ENCODE measurements around the gene STRN4.
A peak's percentile ranks its signal among the peaks of the same experiment; 100 is the strongest.
"Not testable (repeated sequence)": the region's sequence is repeated elsewhere in the genome, so short reads cannot be mapped to it uniquely, and the experiment has no call there.

Gene STRN4

GRCh38 chr19:46772170-46773017, 26.1 kb upstream of the STRN4 start:
- no peak overlapping the region for H3K4ac ChIP-seq (ENCODE audit: low read depth in 1 of 2, low read length in 2 of 2)
- H3K79me1 ChIP-seq (replicated peaks; ENCODE audit: low read length, poor library complexity, severe bottlenecking), result peaks cover 3% of the 10 kb centered on the region
- H2BK5ac ChIP-seq (ENCODE audit: low read depth, low read length, poor library complexity, severe bottlenecking), result no peak overlapping the region
- H4K91ac ChIP-seq (ENCODE audit: low read length), result no peak overlapping the region
- no peak overlapping the region for H2BK12ac ChIP-seq (ENCODE audit: low read length in 2 of 2)
- H3K4me2 ChIP-seq (ENCODE audit: low read length, poor library complexity, severe bottlenecking), result no peak overlapping the region
- WGBS, result 84% methylated on average over 8 of the region's 12 CpGs
- H3K4me1 ChIP-seq (ENCODE audit: control insufficient read depth, insufficient read depth, low read depth, low read length), result no peaks in the 10 kb centered on the region
- no peak overlapping the region for H2BK15ac ChIP-seq (ENCODE audit: low read depth, poor library complexity, severe bottlenecking)
- H2AK5ac ChIP-seq (ENCODE audit: low read length, severe bottlenecking), result no peak overlapping the region
- no peak overlapping the region for H4K8ac ChIP-seq (ENCODE audit: low read length)
- no peak overlapping the region for H3K4me3 ChIP-seq (ENCODE audit: insufficient read depth in 1 of 2, low read depth in 1 of 2, low read length in 2 of 2)
- H3K36me3 ChIP-seq (ENCODE audit: control insufficient read depth in 1 of 2, insufficient read depth in 2 of 2, low read depth in 1 of 2, low read length in 2 of 2), result peaks cover 35 to 36% of the 10 kb centered on the region in 2 experiments
- no peak overlapping the region for H3K27ac ChIP-seq (ENCODE audit: low read length, poor library complexity, severe bottlenecking)
- H2BK120ac ChIP-seq (ENCODE audit: low read depth, low read length), result no peak overlapping the region
- H2AFZ ChIP-seq (ENCODE audit: low read depth, low read length), result no peak overlapping the region
- H3K9ac ChIP-seq (ENCODE audit: low read length), result no peak overlapping the region
- H3K18ac ChIP-seq (ENCODE audit: low read depth in 1 of 2, low read length in 2 of 2), result no peak overlapping the region
- H3K27me3 ChIP-seq (ENCODE audit: control insufficient read depth in 1 of 2, insufficient read depth in 1 of 2, low read length in 2 of 2), result no peaks in the 10 kb centered on the region
- DNase-seq, result no peak
- no peak overlapping the region for H3K23ac ChIP-seq (ENCODE audit: low read length in 2 of 2)
- no peak overlapping the region for H3K14ac ChIP-seq (ENCODE audit: low read length in 2 of 2)
- no peaks in the 10 kb centered on the region for H3K9me3 ChIP-seq (ENCODE audit: control insufficient read depth, low read length)

GRCh38 chr19:46768746-46769145, 22.5 kb upstream of the STRN4 start:
- H4K91ac ChIP-seq (ENCODE audit: low read length); H3K4ac ChIP-seq (ENCODE audit: low read depth in 1 of 2, low read length in 2 of 2); H3K18ac ChIP-seq (ENCODE audit: low read depth in 1 of 2, low read length in 2 of 2); H3K14ac ChIP-seq (ENCODE audit: low read length in 2 of 2); H3K27me3 ChIP-seq (ENCODE audit: control insufficient read depth in 1 of 2, insufficient read depth in 1 of 2, low read length in 2 of 2); H2BK5ac ChIP-seq (ENCODE audit: low read depth, low read length, poor library complexity, severe bottlenecking); H3K9ac ChIP-seq (ENCODE audit: low read length); H3K23ac ChIP-seq (ENCODE audit: low read length in 2 of 2); H3K9me3 ChIP-seq (ENCODE audit: control insufficient read depth, low read length); H3K4me2 ChIP-seq (ENCODE audit: low read length, poor library complexity, severe bottlenecking); H3K4me1 ChIP-seq (ENCODE audit: control insufficient read depth, insufficient read depth, low read depth, low read length); H4K8ac ChIP-seq (ENCODE audit: low read length); H3K79me1 ChIP-seq (replicated peaks; ENCODE audit: low read length, poor library complexity, severe bottlenecking); H2BK120ac ChIP-seq (ENCODE audit: low read depth, low read length); H2BK15ac ChIP-seq (ENCODE audit: low read depth, poor library complexity, severe bottlenecking); H2AK5ac ChIP-seq (ENCODE audit: low read length, severe bottlenecking); H2AFZ ChIP-seq (ENCODE audit: low read depth, low read length); H3K36me3 ChIP-seq (ENCODE audit: control insufficient read depth in 1 of 2, insufficient read depth in 2 of 2, low read depth in 1 of 2, low read length in 2 of 2); H3K27ac ChIP-seq (ENCODE audit: low read length, poor library complexity, severe bottlenecking); H3K4me3 ChIP-seq (ENCODE audit: insufficient read depth in 1 of 2, low read depth in 1 of 2, low read length in 2 of 2); H2BK12ac ChIP-seq (ENCODE audit: low read length in 2 of 2); DNase-seq: not testable (repeated sequence)
- 28% methylated on average over 4 of the region's 4 CpGs for WGBS

- Histone ChIP-seq H3K9me3 (ENCODE audit: control insufficient read depth, low read length) (no peaks in the 10 kb centered on the region), H3K9ac (ENCODE audit: low read length) (no peak overlapping the region), H3K4me2 (ENCODE audit: low read length, poor library complexity, severe bottlenecking) (no peak overlapping the region), H3K14ac (ENCODE audit: low read length in 2 of 2) (no peak overlapping the region), H3K4me1 (ENCODE audit: control insufficient read depth, insufficient read depth, low read depth, low read length) (no peaks in the 10 kb centered on the region), H2BK12ac (ENCODE audit: low read length in 2 of 2) (no peak overlapping the region), H2BK5ac (ENCODE audit: low read depth, low read length, poor library complexity, severe bottlenecking) (no peak overlapping the region), H2AFZ (ENCODE audit: low read depth, low read length) (no peak overlapping the region), H3K27ac (ENCODE audit: low read length, poor library complexity, severe bottlenecking) (no peak overlapping the region), H2BK15ac (ENCODE audit: low read depth, poor library complexity, severe bottlenecking) (no peak overlapping the region), H2BK120ac (ENCODE audit: low read depth, low read length) (no peak overlapping the region), H3K4me3 (ENCODE audit: insufficient read depth in 1 of 2, low read depth in 1 of 2, low read length in 2 of 2) (no peak overlapping the region), H3K23ac (ENCODE audit: low read length in 2 of 2) (no peak overlapping the region), H3K27me3 (ENCODE audit: control insufficient read depth in 1 of 2, insufficient read depth in 1 of 2, low read length in 2 of 2) (no peaks in the 10 kb centered on the region), H3K18ac (ENCODE audit: low read depth in 1 of 2, low read length in 2 of 2) (no peak overlapping the region), H4K91ac (ENCODE audit: low read length) (no peak overlapping the region), H4K8ac (ENCODE audit: low read length) (no peak overlapping the region), H3K79me1 (replicated peaks; ENCODE audit: low read length, poor library complexity, severe bottlenecking) (no peaks in the 10 kb centered on the region), H2AK5ac (ENCODE audit: low read length, severe bottlenecking) (no peak overlapping the region), H3K4ac (ENCODE audit: low read depth in 1 of 2, low read length in 2 of 2) (no peak overlapping the region), H3K36me3 (ENCODE audit: control insufficient read depth in 1 of 2, insufficient read depth in 2 of 2, low read depth in 1 of 2, low read length in 2 of 2) (no peaks in the 10 kb centered on the region)
- 64% methylated on average over 18 of the region's 18 CpGs for WGBS
- no peak for DNase-seq
Measured at GRCh38 chr19:46766569-46767317, 20.5 kb upstream of the STRN4 start.

- Histone ChIP-seq H3K79me1 (replicated peaks; ENCODE audit: low read length, poor library complexity, severe bottlenecking) (no peaks in the 10 kb centered on the region), H3K9me3 (ENCODE audit: control insufficient read depth, low read length) (no peaks in the 10 kb centered on the region), H3K36me3 (ENCODE audit: control insufficient read depth in 1 of 2, insufficient read depth in 2 of 2, low read depth in 1 of 2, low read length in 2 of 2) (no peaks in the 10 kb centered on the region), H2BK12ac (ENCODE audit: low read length in 2 of 2) (no peak overlapping the region), H3K4me1 (ENCODE audit: control insufficient read depth, insufficient read depth, low read depth, low read length) (no peaks in the 10 kb centered on the region), H4K8ac (ENCODE audit: low read length) (peak overlapping the region; percentile 19), H3K9ac (ENCODE audit: low read length) (no peak overlapping the region), H3K27me3 (ENCODE audit: control insufficient read depth in 1 of 2, insufficient read depth in 1 of 2, low read length in 2 of 2) (no peaks in the 10 kb centered on the region), H2BK5ac (ENCODE audit: low read depth, low read length, poor library complexity, severe bottlenecking) (no peak overlapping the region), H2AFZ (ENCODE audit: low read depth, low read length) (no peak overlapping the region), H2BK120ac (ENCODE audit: low read depth, low read length) (no peak overlapping the region), H2BK15ac (ENCODE audit: low read depth, poor library complexity, severe bottlenecking) (no peak overlapping the region), H2AK5ac (ENCODE audit: low read length, severe bottlenecking) (no peak overlapping the region), H3K18ac (ENCODE audit: low read depth in 1 of 2, low read length in 2 of 2) (no peak overlapping the region), H4K91ac (ENCODE audit: low read length) (no peak overlapping the region), H3K27ac (ENCODE audit: low read length, poor library complexity, severe bottlenecking) (no peak overlapping the region), H3K4ac (ENCODE audit: low read depth in 1 of 2, low read length in 2 of 2) (no peak overlapping the region), H3K4me3 (ENCODE audit: insufficient read depth in 1 of 2, low read depth in 1 of 2, low read length in 2 of 2) (no peak overlapping the region), H3K14ac (ENCODE audit: low read length in 2 of 2) (no peak overlapping the region), H3K4me2 (ENCODE audit: low read length, poor library complexity, severe bottlenecking) (no peak overlapping the region), H3K23ac (ENCODE audit: low read length in 2 of 2) (no peak overlapping the region)
- DNase-seq, result no peak
- WGBS, result 80% methylated on average over 11 of the region's 11 CpGs
Measured at GRCh38 chr19:46764817-46765291, 18.6 kb upstream of the STRN4 start.
